ENCODE results near the gene PPP1R15B. TPM values are rescaled to one million over a fixed set of nuclear protein-coding genes. Genes with fewer than 3 reads are reported as not detected.

Gene PPP1R15B
- total RNA-seq, 2 experiments from 2014 or later: 63.8 to 64.6 TPM

- intact Hi-C loops (cut with micrococcal nuclease): no loop called here
- ChIA-PET POLR2A (interaction anchor here (1.1 kb wide), 1 partner anchor 18 kb away, joined by 3 read pairs; no protein-coding TSS in a partner anchor), CTCF (interaction anchor here (0.8 to 11.1 kb wide), 6 partner anchors 12 to 207 kb away, joined by 3 to 77 read pairs (median 8); partner anchors contain the start of gene GOLT1A)
- DNase-seq (no peak), ATAC-seq (no peak)
- Mint-ChIP-seq H3K27ac (no peak overlapping the region), H3K27me3 (peaks cover 1% of the 10 kb centered on the region), H3K36me3 (ENCODE audit: low read depth) (no peaks in the 10 kb centered on the region), H3K9me3 (no peaks in the 10 kb centered on the region), H3K4me1 (ENCODE audit: low read depth) (peaks cover 15% of the 10 kb centered on the region), H3K4me3 (no peak overlapping the region)
- no peak for TF ChIP-seq CTCF (IDR thresholded peaks at IDR 0.05)
These were observed 41.4 kb downstream of the PPP1R15B start for GRCh38 chr1:204370176-204370575.

- ChIA-PET CTCF (interaction anchor here (1.0 to 11.1 kb wide), 5 partner anchors 29 to 206 kb away, joined by 5 to 77 read pairs (median 8); partner anchors contain the start of gene GOLT1A), POLR2A (interaction anchor here (0.6 kb wide), 1 partner anchor 36 kb away, joined by 3 read pairs; no protein-coding TSS in a partner anchor)
- intact Hi-C loops (cut with micrococcal nuclease): no loop called here
- Mint-ChIP-seq H3K27ac (no peak overlapping the region), H3K4me3 (no peak overlapping the region), H3K27me3 (peaks cover 1% of the 10 kb centered on the region), H3K36me3 (ENCODE audit: low read depth) (no peaks in the 10 kb centered on the region), H3K9me3 (no peaks in the 10 kb centered on the region), H3K4me1 (ENCODE audit: low read depth) (peaks cover 25% of the 10 kb centered on the region)
- DNase-seq (no peak), ATAC-seq (no peak)
- no peak for TF ChIP-seq CTCF (IDR thresholded peaks at IDR 0.05)
These were observed 42.5 kb downstream of the PPP1R15B start for GRCh38 chr1:204368996-204369726.

- DNase-seq (no peak), ATAC-seq (no peak)
- no peaks in the 10 kb centered on the region for H3K9me3 Mint-ChIP-seq
- ChIA-PET CTCF (interaction anchor here (1.0 to 2.5 kb wide), 4 partner anchors 10 to 205 kb away, joined by 5 to 17 read pairs (median 11); no protein-coding TSS in a partner anchor), POLR2A (no interaction called here)
- H3K27me3 Mint-ChIP-seq: peaks cover 1% of the 10 kb centered on the region
- H3K27ac Mint-ChIP-seq: no peak overlapping the region
- H3K4me1 Mint-ChIP-seq (ENCODE audit: low read depth): peaks cover 34% of the 10 kb centered on the region
- H3K4me3 Mint-ChIP-seq: no peak overlapping the region
- TF ChIP-seq CTCF (IDR thresholded peaks at IDR 0.05): no peak
- H3K36me3 Mint-ChIP-seq (ENCODE audit: low read depth): no peaks in the 10 kb centered on the region
- intact Hi-C loops (cut with micrococcal nuclease): no loop called here
These were observed 43.7 kb downstream of the PPP1R15B start for GRCh38 chr1:204367956-204368355.

GRCh38 chr1:204367193-204367858 lies 44.3 kb downstream of the PPP1R15B start:
- no peak for DNase-seq
- intact Hi-C loops (cut with micrococcal nuclease): no loop called here
- ChIA-PET CTCF (interaction anchor here (0.9 to 2.2 kb wide), 7 partner anchors 8 to 217 kb away, joined by 3 to 16 read pairs (median 4); no protein-coding TSS in a partner anchor), POLR2A (interaction anchor here (0.6 to 1.0 kb wide), 2 partner anchors 41 to 128 kb away, joined by 3 to 4 read pairs; partner anchors contain the start of gene PIK3C2B)
- TF ChIP-seq CTCF (IDR thresholded peaks at IDR 0.05): no peak
- no peaks in the 10 kb centered on the region for H3K9me3 Mint-ChIP-seq
- no peaks in the 10 kb centered on the region for H3K36me3 Mint-ChIP-seq (ENCODE audit: low read depth)
- no peak overlapping the region for H3K27ac Mint-ChIP-seq
- peaks cover 39% of the 10 kb centered on the region for H3K4me1 Mint-ChIP-seq (ENCODE audit: low read depth)
- peaks cover 1% of the 10 kb centered on the region for H3K27me3 Mint-ChIP-seq
- ATAC-seq: no peak
- H3K4me3 Mint-ChIP-seq: no peak overlapping the region
